HG02759 (cell line): ENCODE data around the gene KRTAP10-6.
"Not testable (repeated sequence)": the region's sequence is repeated elsewhere in the genome, so short reads cannot be mapped to it uniquely, and the experiment has no call there.

Source experiments
- ATAC-seq: cut with Tn5 transposase; IDR thresholded peaks from one replicate; pipeline ENCODE4 v1.9.1; 2021; ENCODE audit warnings: mild to moderate bottlenecking, moderate library complexity; ENCODE audit not compliant: unreplicated experiment

KRTAP10-6 gene, protein sequence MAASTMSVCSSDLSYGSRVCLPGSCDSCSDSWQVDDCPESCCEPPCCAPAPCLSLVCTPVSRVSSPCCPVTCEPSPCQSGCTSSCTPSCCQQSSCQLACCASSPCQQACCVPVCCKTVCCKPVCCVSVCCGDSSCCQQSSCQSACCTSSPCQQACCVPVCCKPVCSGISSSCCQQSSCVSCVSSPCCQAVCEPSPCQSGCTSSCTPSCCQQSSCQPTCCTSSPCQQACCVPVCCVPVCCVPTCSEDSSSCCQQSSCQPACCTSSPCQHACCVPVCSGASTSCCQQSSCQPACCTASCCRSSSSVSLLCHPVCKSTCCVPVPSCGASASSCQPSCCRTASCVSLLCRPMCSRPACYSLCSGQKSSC

DNA sequence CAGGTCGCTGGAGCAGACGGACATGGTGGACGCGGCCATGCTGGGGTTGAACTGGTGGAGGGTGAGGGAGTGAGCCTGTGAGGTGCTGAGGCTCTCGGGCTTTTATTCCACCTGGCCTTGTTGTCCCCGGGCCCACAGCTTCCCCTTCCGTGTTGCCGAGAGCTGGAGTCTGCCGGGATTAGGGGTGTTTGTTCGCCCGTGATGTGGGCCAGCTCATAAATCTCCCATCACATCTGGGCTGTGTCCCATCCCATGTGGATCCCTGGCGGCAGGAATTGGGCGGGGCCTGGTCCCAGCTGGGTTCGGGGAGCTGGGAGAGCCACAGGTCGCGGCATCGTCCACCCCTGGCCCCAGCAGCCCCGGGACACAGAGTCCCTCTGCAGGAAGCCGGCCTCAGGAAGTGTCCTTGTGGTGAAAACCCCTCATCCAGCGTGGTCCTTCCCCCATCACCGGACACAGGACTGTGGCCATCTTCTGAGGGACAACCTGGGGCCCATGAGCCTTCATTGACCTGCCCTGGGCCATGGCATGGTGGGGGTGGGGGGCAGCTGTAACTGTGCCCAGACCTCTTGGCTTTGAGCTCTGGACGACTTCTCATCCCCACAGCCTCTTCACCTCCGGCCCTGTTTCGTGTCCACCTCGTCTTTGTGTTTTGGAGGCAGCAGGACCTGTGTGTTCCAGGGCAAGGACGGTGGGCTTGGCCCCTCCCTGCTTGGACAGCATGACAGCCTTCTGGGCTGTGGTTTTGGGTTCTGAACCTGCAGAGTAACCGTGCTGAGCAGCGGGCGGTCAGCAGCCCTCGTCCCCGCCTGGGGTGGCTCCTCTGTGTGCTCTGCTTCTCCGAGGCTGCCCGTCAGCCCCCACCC, at the start of gene KRTAP10-6:
Gene KRTAP10-6, minus strand, starts transcription at position 60 of the 866 bp plus-strand sequence. Its CDS starts 21 bp downstream, at position 39.
- ATAC-seq: no peak

DNA sequence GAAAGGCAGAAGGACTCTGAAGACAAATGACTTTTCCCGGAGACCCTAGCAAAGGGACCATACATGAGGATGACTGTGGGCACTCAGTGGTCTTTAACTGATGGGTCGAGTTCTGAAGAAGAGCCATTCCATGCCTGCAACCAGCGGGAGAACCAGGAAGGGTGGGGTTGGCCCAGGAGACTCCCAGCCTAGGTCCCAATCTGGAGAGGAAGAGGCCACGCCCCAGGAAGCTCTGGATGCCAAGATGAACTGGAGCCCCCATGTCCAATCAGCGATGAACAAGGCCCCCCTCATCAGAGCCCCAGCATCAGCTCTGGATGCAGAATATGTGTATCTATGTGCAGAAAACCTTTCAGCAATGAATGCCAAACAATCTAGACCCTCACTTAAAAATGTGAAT, 48.5 kb upstream of the KRTAP10-6 start:
- no peak for ATAC-seq

DNA sequence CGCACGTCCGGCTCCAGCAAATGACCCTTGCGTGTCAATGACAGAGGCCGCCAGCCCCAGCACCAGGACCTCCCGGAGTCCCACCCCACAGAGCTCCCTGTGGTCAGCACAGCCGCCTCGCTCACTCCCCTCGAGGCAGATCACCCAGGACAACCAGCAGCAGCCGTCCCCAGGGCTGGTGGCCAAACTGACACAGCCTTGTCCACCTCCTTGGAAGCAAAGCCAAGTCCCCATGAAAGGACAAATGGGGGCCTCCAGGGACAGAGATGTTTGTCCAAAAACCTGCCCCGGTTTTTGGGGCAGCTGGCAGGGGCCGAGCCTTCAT, 47.0 kb upstream of the KRTAP10-6 start:
- no peak for ATAC-seq

DNA sequence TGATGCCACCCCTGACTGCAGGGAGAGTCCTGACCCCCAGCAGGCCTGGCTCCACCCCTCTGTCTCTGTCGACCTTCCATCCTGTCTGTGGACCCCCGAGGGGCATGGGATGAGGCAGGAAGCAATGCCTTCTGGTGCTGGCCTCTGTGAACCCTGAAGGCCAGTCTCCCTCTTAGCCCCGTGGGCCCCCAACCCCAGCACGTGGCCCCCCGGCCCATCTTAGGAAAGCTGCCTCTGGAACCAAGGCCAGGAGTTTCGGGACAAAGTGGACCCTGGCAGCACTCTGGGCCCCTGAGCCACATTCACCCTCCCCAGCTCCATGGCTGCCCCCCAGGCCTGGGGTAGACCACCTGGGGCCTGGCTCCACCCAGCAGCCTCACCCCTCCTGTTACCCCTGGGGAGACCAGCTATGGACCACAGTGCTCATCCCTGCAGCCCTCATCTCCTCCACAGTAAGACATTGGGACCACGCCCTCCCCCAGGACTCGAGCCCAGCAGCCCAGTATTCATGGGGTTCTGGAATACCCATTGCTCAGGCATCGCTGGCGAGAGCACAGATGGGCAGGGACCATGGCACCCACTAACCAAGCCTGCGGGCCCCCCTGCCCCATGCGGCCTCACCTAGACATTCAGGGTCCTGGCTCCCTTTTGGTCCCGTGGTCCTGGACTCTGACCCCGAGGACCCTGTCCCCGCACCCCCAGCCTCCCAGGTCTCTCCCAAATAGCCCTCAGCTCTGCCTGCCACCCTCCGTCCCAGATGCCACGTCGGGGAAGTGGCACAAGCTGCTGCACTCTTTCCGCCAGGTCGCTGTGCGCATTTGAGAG, 46.4 kb upstream of the KRTAP10-6 start:
- ATAC-seq: not testable (repeated sequence)

DNA sequence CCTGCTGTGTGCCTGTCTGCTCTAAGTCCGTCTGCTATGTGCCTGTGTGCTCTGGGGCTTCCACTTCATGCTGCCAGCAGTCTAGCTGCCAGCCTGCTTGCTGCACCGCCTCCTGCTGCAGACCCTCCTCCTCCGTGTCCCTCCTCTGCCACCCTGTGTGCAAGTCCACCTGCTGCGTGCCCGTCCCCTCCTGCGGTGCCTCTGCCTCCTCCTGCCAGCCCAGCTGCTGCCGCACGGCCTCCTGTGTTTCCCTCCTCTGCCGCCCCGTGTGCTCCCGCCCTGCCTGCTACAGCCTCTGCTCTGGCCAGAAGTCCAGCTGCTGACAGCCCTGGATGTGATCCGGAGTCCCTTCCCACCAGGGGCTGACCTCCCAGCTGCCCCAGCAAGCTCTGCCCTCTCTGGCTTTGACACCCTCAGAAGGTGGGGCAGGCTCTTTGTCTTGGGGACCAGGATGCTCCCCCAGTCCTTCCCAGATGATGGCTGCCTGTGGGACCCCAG, 45.6 kb upstream of the KRTAP10-6 start:
- not testable (repeated sequence) for ATAC-seq

DNA sequence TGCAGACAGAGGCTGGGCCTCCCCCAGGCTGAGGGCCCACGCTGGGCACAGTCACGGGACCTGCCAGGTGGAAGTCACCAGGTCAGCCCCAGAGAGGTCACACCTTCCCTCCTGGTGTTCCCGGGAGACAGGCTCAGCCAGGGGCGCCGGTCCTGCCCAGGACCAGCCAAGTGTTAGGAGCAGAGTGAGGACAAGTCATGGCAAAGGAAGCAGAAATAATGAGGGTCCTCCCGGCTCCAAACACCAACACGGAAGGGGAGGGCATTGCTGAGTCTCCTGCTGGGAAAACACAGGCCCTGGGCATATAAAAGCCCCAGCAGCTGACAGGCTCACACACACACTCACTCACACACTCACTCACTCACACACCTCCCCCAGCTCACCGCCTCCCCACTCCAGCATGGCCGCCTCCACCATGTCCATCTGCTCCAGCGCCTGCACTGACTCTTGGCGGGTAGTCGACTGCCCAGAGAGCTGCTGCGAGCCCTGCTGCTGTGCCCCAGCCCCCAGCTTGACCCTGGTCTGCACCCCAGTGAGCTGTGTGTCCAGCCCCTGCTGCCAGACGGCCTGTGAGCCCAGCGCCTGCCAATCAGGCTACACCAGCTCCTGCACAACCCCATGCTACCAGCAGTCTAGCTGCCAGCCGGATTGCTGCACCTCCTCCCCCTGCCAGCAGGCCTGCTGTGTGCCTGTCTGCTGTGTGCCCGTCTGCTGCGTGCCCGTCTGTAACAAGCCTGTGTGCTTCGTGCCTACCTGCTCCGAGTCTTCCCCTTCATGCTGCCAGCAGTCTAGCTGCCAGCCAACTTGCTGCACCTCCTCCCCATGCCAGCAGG, 44.9 kb upstream of the KRTAP10-6 start, which contains the start of gene KRTAP10-10:
Gene KRTAP10-10, plus strand, starts transcription at position 339 of the 833 bp plus-strand sequence. Its CDS starts 62 bp downstream, at position 401.
- ATAC-seq: no peak

DNA sequence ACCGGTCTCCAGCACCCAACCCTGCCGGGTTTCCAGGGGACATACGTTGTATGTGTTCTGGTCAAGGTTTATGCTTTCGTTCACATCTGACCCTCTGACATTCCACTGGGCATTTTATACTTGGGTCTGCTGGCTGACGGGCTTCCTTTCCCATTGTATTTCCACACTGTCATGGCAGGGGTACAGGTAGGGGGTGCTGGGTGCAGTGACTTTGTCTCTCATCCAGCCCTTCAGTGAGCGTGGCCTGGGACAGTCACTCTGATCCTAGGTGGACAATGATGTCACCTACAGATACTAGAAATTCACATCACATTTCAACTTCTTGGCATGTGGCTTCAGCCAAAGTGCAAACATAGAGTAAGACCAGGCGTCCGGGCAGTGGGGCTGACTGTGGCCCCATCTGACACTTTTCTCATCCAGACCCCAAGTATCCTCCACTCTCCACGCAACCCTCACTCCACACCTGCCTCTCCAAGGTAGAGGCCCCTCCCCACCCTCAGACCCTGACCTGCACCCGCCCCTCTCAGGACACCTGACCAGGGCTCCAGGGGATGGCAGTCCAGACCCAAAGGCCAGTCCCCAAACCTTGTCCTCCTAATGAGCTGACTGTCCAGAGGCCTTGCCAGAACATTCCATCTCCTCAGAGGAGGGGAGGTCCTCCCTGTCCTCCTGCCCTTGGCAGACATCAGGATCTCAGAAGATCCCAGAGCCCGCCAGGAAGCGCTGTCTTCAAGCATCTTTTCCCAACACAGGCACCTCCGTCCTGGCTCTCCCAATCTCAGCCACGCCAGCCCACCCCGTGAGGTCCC, 44.1 kb upstream of the KRTAP10-6 start:
- ATAC-seq: no peak

DNA sequence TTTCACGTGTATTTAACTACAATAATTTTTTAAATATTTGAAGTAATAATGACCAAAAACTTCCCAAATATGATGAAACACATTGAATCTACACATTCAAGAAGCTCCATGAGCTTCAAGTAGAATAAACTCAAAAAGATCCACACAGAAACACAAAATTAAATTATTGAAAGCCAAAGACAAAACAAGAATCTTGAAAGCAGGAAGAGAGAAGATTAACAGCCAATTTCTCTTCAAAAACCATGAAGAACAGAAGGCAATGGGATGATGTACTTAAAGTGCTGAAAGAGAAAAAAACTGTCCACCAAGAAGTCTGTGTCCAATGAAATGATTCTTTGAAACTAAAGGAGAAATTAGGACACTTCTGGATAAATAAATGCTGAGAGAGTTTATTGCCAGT, 39.8 kb upstream of the KRTAP10-6 start:
- no peak for ATAC-seq

DNA sequence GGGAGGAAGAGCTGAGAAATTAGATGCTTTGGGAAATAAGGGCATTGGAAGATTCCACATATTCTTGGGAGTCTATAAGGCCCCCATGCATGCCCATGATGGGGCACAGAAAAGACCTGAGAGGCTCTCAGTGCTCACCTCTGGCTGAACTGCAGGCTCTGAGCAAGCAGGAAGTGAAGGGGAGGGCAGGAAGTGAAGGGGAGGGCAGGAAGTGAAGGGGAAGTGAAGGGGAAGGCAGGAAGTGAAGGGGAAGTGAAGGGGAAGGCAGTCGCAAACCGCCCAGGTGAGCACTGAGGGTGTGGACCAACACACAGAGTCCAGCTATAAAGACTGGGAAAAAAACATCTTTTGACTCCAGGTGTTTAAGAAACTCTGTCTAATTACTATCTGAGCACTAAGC, 38.1 kb upstream of the KRTAP10-6 start:
- no peak for ATAC-seq

DNA sequence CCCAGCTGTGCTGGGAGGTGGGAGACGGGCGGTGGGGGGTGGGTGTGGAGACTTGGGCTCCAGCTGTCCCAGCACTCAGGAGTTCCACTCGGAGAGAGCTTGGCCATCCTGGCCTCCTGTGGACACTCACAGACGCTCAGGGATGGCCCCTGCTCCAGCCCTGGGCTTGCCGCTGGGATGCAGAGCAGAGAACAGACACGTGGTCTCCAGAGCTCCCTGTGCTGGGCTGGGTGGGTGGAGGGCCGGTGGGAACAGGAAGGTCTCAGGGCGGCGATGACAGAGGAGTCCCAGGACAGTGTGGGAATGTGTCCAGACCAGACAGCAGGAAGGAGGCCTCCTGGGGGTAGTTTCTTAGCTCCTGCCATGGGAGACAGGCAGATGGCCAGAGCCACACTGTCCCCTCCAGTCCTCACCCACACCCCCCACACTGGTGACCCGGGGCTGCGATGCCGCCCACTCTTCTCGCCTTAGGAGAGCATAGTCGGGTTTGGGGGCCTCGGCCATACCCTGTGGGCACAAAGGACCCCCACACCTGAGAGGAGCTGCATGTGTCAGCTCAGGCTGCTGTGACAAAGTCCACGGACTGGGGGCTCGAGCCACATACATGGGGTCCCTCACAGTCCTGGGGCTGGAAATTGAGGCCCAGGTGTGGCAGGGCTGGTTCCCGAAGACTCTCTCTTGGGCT, 36.5 kb upstream of the KRTAP10-6 start:
- no peak for ATAC-seq

DNA sequence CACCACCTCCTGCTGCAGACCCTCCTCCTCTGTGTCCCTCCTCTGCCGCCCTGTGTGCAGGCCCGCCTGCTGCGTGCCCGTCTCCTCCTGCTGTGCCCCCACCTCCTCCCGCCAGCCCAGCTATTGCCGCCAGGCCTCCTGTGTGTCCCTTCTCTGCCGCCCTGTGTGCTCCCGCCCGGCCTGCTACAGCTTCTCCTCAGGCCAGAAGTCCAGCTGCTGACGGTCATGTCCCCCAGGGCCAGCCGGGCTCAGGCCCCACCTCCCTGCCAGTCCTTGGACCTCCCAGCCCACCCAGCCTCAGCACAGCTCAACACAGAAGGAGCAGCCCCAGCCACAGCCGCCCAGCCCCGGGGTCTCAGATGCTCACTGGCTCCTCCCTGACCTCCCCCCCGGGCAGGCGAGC, 35.5 kb upstream of the KRTAP10-6 start:
- ATAC-seq: not testable (repeated sequence)

DNA sequence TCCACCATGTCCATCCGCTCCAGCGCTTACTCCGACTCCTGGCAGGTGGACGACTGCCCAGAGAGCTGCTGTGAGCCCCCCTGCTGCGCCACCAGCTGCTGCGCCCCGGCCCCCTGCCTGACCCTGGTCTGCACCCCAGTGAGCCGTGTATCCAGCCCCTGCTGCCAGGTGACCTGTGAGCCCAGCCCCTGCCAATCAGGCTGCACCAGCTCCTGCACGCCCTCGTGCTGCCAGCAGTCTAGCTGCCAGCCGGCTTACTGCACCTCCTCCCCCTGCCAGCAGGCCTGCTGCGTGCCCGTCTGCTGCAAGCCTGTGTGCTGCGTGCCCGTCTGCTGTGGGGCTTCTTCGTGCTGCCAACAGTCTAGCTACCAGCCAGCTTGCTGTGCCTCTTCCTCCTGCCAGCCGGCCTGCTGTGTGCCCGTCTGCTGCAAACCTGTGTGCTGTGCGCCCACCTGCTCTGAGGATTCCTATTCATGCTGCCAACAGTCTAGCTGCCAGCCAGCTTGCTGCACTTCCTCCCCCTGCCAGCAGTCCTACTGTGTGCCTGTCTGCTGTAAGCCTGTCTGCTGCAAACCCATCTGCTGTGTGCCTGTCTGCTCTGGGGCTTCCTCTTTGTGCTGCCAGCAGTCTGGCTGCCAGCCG, 35.0 kb upstream of the KRTAP10-6 start:
- ATAC-seq: not testable (repeated sequence)

DNA sequence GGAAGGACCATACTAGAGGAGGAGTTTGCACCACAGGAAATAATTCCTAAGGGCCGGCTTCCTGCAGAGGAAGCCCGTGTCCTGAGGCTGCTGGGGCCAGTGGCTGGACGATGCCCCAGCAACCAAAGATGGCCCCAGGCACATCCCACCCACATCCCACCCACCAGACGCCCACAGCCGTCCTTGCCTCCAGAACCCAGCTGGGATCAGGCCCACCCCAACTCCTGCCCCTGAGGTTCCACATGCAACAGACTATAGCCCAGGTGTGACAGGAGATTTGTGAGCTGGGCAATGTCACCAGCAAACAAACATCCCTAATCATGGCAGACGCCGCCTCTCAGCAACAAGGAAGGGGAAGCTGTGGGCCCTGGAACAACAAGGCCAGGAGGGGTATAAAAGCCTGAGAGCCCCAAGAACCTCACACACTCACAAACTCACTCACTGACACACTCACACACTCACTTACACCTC, 34.4 kb upstream of the KRTAP10-6 start, which contains the start of gene KRTAP10-9:
Gene KRTAP10-9, plus strand, starts transcription at position 421 of the 471 bp plus-strand sequence. CDS start 79 bp downstream, outside the sequence.
- ATAC-seq: no peak

DNA sequence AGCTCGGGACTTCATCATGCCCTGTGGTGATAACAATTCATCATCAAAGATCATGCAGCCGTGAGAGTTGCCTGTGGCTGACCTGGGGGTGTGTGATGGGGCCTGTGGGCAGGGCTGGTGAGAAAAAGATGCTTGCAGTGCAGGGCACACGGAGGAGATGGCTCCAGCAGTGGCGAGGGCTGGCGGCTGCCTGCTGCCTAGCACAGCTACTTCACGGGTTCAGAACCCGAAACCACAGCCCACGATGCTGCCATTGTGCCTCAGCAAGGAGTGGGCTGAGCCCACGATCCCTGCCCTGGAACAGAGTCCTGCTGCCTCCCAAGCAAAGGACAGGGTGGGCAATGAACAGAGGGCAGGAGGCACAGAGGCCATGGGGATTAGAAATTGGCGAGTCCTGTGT, 34.0 kb upstream of the KRTAP10-6 start:
- no peak for ATAC-seq

DNA sequence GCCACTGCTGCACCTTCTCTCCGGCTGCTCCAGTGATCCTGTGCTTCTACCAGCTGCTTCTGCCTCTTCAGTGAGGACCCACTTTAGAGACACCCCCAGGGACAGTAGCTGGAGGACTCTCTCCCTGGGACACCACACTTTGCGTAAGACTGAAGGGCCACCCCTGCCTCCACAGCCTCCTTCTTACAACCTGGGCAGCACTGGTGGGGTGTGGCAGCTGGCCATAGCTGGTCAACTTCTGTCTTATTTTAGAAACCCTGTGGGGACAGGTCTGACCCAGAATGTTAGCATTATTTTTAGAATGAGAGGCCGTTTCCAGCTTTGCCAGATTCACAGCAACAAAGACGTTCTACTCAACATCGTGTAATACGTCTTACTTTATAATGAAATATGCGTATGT, 33.5 kb upstream of the KRTAP10-6 start:
- ATAC-seq: no peak

DNA sequence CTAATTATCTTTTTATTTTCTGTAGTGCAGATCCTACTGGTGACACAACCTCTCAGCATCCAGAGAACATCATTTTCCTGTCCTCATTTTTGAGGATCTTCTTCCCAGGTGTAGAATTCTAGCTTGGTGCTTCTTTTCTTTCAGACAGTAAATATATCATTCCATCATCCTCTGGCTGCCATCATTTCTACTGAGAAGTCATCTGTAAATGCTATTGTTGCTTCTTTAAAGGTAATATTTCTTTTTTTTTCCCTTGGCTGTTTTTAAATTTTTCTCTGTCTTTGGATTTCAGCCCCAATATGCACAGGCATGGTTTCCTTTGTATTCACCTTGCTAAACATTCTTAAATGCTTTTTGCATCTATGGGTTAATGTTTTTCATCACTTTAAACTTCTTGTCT, 31.3 kb upstream of the KRTAP10-6 start:
- no peak for ATAC-seq

DNA sequence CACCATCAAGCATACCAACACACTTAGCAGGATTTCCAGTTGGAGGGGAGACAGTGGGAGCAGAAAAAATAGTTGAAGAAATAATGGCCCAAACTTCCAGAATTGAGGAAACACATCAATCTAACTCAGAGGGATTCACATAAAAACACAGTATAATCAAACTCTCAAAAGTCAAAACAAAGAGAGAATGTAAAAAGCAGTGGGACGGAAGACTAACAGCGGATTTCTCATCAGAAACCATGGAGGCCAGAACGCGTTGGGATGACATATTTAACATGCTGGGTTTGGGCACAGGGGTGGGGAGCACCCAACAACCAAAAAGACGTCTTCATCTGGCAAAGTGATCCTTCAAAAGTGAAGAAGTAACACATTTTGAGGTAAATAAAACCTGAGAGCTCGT, 27.6 kb upstream of the KRTAP10-6 start:
- no peak for ATAC-seq

DNA sequence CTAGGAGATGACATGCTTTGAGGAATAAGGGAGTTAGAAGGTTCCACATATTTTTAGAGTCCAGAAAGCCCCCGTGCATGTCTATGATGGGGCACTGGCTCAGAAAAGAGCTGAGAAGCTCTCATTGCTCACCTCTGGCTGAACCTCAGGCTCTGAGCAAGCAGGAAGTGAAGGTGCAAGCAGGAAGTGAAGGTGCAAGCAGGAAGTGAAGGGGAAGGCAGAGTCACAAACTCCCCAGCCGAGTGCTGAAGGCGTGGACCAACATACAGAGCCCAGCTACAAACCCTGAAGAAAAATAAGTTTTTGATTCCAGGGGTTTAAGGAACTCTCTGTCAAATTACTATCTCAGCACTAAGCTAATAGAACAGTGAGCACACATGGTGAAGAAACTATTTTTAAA, 26.6 kb upstream of the KRTAP10-6 start:
- no peak for ATAC-seq
